Neural crest cell (in vitro differentiated cells): ENCODE data around the gene MAIP1. TPM values are rescaled to one million over a fixed set of nuclear protein-coding genes. Genes with fewer than 3 reads are reported as not detected.

Source experiments
- DNase-seq: peaks from one replicate; pipeline ENCODE4 v3.0.0; 2021; ENCODE audit warnings: low read depth, mixed read lengths, low spot score
- H3K27ac Mint-ChIP-seq: one replicate; pipeline ENCODE4 v1.8.0; 2021; ENCODE audit warnings: mild to moderate bottlenecking, mixed read lengths; ENCODE audit not compliant: unreplicated experiment
- H3K27me3 Mint-ChIP-seq: 2 replicates; pipeline ENCODE4 v1.8.0; 2021; ENCODE audit warnings: low read depth, mild to moderate bottlenecking, mixed read lengths
- H3K36me3 Mint-ChIP-seq: 2 replicates; pipeline ENCODE4 v1.8.0; 2021; ENCODE audit warnings: low read depth, mild to moderate bottlenecking, mixed read lengths
- H3K4me1 Mint-ChIP-seq: 2 replicates; pipeline ENCODE4 v1.8.0; 2021; ENCODE audit warnings: mixed read lengths
- H3K4me3 Mint-ChIP-seq: one replicate; pipeline ENCODE4 v1.8.0; 2021; ENCODE audit warnings: mild to moderate bottlenecking, mixed read lengths
- H3K9me3 Mint-ChIP-seq: 2 replicates; pipeline ENCODE4 v1.8.0; 2021; ENCODE audit warnings: mixed read lengths
- total RNA-seq: library from RNA; stranded (reverse); gene quantifications from 2 replicates; pipeline ENCODE4 v1.2.1, GENCODE V29; 2021
- TF ChIP-seq, protein P1 (sequence below): fragments of 200-600 bp; sonication (generic); conservative IDR thresholded peaks from 2 replicates; pipeline ENCODE4 v1.5.0; 2021; ENCODE audit warnings: antibody characterized with exemption, mild to moderate bottlenecking

The MAIP1 gene
- total RNA-seq, 1 donor from 2014 or later: 23.1 TPM

DNA sequence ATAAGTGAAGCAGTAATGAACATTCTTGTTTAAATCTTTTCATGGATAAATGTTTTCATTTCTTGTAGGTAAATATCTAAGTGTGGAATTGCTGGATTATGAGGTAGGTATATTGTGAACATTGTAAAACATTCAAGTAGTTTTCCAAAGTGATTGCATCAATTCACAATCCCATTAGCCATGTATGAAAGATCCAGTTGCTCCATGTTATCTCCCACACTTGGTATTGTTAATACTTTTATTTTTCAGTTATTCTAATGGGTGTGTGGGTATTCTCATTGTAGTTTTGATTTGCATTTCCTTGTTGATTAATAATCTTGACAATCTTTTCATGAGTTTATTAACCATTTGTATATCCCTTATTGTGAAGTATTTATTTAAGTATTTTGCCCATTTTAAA is 50.3 kb downstream of the MAIP1 start:
- peaks cover 5% of the 10 kb centered on the region for H3K9me3 Mint-ChIP-seq
- H3K27ac Mint-ChIP-seq: no peak overlapping the region
- no peak overlapping the region for H3K4me3 Mint-ChIP-seq
- H3K4me1 Mint-ChIP-seq: peaks cover 11% of the 10 kb centered on the region
- TF ChIP-seq, protein P1, sequence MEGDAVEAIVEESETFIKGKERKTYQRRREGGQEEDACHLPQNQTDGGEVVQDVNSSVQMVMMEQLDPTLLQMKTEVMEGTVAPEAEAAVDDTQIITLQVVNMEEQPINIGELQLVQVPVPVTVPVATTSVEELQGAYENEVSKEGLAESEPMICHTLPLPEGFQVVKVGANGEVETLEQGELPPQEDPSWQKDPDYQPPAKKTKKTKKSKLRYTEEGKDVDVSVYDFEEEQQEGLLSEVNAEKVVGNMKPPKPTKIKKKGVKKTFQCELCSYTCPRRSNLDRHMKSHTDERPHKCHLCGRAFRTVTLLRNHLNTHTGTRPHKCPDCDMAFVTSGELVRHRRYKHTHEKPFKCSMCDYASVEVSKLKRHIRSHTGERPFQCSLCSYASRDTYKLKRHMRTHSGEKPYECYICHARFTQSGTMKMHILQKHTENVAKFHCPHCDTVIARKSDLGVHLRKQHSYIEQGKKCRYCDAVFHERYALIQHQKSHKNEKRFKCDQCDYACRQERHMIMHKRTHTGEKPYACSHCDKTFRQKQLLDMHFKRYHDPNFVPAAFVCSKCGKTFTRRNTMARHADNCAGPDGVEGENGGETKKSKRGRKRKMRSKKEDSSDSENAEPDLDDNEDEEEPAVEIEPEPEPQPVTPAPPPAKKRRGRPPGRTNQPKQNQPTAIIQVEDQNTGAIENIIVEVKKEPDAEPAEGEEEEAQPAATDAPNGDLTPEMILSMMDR: no peak
- no peak for DNase-seq
- no peaks in the 10 kb centered on the region for H3K27me3 Mint-ChIP-seq
- H3K36me3 Mint-ChIP-seq: no peaks in the 10 kb centered on the region

DNA sequence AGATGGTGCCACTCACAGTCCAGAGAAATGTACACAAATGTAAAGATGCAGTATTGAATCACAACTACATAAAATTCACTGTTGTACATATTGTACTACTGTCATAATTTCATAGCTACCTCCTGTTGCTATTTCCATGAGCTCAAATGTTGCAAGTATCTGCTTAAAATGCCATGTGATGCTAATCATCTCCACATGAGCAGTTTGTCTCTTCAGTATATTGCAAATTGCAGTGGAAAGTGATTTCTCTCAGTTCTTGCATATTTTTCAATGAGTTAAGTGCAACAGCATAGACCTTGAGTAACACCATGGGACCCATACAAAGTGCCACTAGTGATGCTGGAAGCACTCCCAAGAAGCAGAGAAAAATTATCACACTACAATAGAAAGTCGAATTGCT is 51.9 kb downstream of the MAIP1 start:
- H3K4me3 Mint-ChIP-seq: no peak overlapping the region
- H3K4me1 Mint-ChIP-seq: peaks cover 11% of the 10 kb centered on the region
- H3K27me3 Mint-ChIP-seq: no peaks in the 10 kb centered on the region

DNA sequence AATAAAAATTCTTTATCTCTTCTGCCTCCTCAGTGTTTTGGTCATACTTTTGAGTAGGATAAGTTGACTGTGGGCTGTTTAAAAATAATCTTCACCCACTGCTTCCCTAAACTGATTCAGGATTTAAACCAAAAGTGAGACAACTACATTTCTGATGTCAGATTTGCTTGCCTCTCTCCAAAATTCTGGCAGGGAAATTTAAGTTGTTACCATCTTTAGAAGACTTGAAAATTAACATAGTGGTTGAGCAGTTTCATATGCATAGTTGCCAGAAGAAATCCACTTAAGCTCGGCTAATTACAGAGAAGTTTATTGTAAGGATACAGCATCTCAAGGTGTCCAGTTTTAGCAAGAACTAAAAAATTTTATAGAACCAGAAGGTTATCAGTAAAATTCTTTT is 57.0 kb downstream of the MAIP1 start:
- peaks cover 10% of the 10 kb centered on the region for H3K9me3 Mint-ChIP-seq
- peaks cover 2% of the 10 kb centered on the region for H3K36me3 Mint-ChIP-seq
- H3K4me1 Mint-ChIP-seq: no peaks in the 10 kb centered on the region
- no peak overlapping the region for H3K27ac Mint-ChIP-seq
- H3K4me3 Mint-ChIP-seq: no peak overlapping the region
- no peak for DNase-seq
- TF ChIP-seq, protein P1: no peak
- no peaks in the 10 kb centered on the region for H3K27me3 Mint-ChIP-seq

More for the DNA sequence above, 51.9 kb downstream of the MAIP1 start:
- TF ChIP-seq, protein P1: no peak
- peaks cover 8% of the 10 kb centered on the region for H3K9me3 Mint-ChIP-seq
- no peak overlapping the region for H3K27ac Mint-ChIP-seq
- no peaks in the 10 kb centered on the region for H3K36me3 Mint-ChIP-seq
- no peak for DNase-seq

Other genes with a start within 250 kb of the MAIP1 start
- 1.5 and 1.6 TPM in 2 replicates for gene FTCDNL1, start 104.4 kb upstream of the MAIP1 start, total RNA-seq
- gene C2orf69, start 44.3 kb upstream of the MAIP1 start, total RNA-seq: 16.2 and 18.0 TPM in 2 replicates
- gene TYW5, start 91 bp upstream of the MAIP1 start, total RNA-seq: 10.6 TPM in 2 replicates